SW 1271 (cell line): ENCODE measurements around the gene PRICKLE2.

Experiments
- DNase-seq, 2 experiments: peaks; one replicate each; lab custom pipeline; 2025; lab: John Stamatoyannopoulos, UW

Gene PRICKLE2

DNA sequence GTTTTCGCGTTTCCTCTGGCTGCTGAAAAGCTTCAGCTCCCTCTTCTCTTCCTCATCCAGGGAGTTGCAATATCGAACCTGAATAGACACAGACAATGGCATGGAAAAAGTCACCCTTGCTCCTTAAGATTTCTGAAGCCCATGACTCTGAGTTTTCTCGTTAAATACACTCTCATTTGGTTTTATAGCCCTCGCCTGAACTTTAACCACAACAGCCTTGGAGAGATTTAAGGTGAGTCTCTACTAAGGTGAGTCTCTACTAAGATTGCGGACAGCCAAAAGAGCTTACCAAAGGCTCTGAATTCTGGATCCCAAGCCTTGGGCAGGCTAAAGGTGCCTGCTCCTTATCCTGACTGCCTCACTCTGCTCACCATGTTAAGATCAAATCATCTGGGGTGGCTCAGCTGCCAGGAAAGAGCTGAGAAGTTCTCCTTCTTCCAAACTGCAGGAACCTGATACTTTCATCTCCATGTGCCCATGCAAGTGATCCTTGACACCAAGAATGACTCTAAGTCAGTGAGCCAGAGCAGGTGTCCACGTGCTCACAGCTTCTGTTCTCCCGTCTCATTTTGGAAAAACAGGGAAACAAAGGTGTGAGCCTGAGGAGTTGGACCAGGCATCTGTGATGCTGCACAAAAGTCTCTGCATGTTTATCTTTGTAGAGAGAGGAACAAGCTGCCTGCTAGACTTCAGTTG is 65.1 kb downstream of the PRICKLE2 start:
- no peak for DNase-seq

DNA sequence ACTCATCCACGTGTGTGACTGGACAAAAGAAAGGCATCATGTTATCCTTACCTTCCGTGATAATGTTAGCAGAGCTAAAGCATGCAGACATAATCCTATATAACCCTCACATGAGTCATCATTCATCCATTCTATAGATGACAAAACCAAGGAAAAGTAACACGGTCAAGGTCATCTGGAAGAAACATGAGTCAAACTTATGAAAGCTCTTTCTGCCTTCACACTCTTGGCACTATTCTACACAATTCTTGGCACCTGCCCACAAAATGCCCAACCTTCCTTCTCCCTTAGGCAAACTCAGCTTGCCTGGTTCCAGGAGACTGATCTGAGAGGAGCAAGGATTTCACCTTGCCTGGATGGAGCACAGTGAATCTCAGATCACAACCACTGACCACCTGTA is 66.9 kb downstream of the PRICKLE2 start:
- DNase-seq, result no peak

DNA sequence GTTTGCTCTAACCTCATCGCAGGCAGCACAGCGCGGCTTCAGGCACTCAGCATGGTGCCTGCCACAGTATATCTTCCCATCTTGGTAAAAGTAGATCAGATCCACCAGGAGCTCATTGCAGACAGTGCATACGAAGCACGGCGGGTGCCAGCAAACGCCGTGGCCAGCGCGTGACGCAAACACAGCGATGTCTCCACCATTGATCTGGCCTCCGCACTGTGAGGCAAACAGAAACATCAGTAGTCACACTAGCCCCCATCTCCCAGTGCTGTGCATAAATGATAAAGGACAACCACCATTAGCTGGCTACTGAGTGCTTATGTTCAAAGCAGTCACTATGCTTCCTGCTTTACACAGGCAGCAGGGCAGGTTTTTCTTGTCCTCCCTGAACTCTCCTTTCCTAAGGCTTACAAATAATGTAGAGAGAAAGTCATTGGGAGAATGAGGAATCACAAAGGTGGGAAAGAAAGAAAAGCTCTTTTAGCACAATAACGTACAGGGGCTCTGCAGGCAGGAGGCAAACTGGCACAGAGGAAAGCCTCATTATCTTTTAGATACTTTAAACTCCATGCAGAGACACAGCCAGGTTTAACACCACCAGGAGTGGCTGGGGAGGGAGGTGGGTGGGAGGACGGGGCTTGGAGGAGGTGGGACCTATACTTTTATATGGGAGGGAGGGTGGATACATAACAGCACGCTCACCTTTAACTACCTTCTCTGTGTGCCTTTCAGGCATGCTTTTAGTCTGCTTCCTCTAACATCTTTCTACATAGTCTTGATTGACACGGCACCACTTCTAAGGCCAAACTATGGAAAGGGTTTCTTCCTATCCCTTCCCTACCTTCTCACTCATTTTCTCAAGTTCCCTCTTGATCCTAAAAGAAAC is 67.9 kb downstream of the PRICKLE2 start:
- no peak for DNase-seq

DNA sequence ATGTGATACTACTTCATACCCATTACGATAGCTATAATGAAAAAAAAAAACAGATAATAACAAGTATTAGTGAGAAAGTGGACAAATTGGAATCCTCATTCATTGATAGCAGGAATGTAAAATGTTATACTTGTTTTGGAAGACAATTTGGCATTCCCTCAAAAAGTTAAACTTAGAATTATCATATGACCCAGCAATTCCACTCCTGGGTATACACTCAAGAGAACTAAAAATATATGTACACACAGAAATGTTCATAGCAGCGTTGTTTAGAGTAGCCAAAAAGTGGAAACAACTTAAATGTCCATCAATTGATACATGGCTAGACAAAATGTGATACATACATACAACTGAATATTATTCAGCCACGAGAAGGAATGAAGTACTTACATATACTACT is 69.9 kb downstream of the PRICKLE2 start:
- DNase-seq, result no peak

DNA sequence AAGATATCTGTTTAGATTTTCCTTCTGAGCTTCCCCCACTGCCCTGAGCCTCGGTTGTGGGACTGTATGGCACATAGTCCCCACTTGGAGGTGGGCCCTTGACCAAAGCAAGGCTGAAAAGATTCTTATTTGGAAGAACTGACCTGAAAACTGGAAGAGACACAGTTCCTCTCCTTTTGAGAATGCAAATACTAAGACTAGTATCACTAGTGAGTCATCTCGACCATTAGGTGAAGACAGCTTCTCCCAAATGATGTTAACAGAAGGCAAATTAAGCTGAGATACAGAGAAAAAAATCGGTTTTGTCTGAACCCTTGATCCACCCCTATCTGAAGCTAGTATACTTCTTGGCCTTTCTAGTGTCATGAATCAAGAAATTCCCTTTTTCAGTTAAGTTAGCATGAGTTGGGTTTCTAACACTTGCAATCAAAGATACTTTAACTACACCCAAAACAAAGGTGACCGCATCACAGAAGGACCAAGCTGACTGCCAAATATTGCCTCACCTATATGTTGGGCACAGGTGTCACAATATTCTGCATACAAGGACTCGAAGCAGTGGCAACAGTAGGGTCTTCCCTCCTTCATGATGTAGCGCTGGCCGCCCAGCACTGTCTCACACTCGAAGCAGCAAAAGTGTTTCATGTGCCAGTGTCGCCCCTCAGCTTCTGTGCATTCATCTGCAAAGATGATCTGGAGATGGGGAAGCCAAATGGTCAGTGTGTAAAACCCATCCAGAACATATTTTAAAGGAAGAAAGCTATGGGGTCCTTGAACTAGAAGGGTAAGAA is 72.4 kb downstream of the PRICKLE2 start:
- no peak for DNase-seq

DNA sequence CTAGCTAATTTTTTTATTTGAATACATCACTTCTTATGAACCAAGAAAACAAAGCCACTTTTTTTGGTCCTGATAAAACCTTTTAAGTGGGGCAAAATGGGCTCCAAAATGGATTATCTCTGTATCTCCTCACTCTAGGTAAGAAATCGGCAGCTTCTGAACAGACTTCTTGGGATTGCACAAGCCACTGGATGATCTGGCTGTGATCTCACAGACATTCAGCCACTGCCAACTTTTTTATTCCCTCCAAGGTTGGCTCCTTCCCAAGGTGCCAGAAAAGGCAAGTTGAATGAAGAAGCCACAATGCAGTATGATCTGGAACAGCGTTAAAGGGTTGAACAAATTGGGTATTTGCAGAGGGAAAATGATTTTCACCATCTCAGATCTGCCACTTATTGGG is 73.2 kb downstream of the PRICKLE2 start:
- DNase-seq, result no peak

DNA sequence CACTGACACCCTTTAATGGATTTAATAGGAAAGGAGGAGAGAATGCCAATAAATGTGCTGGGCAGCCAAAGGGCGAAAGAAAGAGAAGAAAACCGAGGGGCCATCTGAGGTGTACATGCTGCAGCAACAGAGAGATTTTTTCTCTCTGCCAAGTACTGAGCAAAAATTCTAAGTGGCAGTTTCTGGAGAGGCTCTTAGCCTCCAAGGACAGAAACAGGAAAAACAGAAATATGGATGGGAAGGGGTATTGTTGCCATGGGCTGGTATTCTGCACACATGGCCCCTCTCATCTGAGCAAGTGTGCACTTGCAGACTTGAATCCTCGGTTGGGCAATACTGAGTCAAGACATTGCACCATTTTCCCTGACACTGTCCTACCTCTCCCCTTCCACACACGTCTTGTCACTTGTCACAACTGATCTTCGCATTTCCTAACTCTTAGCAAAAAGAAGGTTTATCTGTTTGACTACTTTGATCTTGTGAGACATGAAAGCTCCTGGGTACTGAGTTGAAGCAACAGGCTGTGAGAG is 73.9 kb downstream of the PRICKLE2 start:
- DNase-seq, result no peak

DNA sequence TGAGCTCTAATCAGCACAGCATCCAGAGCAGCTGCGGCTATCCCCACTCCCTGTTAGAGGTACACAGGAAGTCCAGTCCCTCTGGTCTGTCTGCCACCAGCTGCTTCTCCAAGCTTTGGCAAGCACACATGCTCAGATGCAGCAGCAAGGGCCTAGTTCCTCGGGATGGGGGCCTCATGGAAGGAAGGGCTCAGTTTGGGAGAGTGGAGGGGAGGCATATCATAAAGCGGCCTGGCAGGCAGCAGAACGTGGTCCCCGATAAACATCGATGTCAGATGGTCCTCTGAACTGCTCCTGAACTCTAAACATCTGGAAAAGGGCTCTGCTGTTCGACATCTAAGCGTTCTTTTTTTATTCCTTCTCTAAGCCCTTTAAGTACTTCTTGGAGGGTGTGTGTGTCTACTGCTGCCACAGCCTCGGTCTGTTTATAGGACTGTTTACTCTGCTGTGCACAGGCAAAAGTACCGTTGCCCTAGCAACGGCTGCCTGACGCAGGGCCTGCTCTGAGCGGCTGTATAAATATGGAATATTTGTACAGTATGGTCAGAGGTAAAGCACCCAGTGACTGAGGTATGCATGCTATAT is 74.6 kb downstream of the PRICKLE2 start:
- DNase-seq, result no peak

DNA sequence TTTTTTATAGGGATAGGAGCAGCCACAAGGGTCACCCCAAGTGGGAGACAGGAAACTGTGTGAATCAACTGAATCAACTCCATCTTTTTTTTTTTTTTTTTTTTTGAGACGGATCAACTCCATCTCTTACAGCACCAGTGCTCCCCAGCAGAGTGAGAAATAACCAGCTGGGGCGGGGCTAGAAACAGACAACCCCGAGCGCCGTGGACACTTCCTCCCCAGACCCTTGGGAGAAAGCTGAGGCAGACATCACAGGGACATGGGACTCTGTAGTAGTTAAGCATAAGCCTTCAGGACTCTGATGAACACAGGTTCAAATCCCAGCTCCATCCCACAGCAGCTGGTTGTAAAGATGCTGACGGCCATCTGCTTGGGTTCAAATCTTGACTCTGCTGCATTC is 75.4 kb downstream of the PRICKLE2 start:
- DNase-seq, result no peak

DNA sequence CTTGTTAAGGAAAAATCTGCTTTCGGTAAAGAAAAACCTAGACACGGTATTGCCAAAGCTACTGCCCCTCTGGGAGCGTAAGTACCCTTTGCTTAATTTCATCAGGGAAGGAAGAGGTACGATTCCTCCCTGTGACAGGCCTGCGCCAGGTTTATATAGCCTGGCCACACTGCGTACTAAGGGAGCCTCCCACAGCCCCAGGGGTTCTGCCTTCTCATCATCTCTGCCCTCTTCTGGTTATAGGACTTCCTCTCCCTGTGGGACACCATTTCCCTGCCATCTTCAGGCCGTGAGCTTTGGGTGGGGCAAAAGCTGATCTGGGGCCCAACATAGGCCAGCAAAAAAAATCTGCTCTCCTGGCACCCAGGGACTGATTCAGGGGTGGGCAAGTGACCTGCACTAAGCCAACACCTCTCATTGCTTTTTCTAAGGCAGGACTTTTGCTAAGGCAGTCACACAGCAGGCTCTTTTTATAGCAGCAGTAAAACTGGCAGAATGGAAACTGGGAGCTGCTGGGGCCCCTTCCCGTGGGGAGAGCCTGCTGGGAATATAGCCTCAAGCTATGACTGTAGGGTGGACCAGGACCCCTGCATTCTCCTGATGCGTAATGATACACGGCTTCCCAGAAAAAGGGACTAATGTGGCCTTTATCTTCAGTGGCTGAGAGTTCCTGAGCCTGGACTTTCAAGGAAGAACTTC is 76.2 kb downstream of the PRICKLE2 start:
- DNase-seq, result no peak

DNA sequence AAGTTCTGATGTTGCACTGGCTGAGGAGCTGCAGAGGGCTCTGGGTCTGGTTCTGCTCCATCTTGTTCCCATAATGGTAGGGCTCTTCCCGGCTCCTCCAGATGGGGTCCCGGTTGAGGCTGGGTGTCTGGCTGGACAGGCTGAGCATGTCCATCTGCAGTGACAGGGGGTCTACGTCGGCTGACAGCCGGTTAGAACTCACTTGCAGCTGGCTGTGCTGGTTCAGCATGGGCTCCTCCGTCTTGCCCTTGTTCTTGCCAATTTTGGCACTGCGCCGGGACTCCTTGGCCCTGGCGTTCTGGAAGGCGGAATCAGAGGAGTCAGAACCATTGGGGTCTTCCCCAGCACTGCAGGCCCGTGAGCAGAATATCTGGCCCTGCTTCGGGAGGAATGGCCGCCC is 78.1 kb downstream of the PRICKLE2 start:
- no peak for DNase-seq

DNA sequence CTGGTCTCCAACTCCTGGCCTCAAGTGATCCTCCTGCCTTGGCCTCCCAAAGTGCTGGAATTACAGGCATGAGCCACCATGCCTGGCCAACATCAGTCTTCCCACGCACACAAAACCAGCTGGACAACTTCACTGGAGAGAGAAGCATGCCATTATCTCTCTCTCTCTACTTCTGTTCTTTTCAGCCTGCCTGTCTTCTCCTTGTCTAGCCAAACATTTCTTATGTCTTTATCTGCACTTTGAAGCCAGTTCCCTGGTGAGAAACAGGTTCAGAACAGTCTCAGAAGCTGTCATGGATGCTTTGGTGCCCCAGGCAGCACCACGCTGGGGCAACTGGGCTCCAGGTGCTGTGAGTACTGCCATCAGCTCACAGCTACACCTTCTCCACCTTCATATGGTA is 79.8 kb downstream of the PRICKLE2 start:
- DNase-seq, result no peak

DNA sequence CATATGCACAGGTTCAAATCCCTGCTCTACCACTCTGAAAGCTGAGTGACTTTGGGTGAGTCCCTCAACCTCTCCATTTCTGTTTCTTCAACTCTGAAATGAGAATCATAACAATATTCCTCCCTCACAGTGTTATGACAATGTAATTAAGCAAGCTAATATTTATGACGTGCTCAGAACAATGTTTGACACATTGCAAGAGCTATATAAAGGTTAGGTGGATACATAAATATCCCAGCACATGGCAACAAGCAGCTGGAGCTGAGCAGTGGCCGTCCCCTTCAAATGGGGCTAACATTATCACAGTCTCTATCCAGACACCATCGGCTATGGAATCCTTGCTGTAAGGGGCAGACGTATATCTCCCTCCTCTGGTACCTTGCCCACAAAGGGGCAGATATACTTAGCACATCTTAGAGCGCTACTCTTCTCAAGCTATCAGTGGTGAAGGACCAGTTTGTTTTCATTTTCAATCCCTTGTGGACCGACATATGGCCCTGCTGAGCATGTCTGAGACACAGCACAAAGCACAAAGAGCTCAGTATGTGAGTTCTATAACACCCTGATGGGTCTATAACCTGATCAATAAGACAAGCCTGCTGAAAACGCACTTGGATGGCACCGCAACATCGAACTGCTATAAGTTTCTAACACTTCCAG is 80.9 kb downstream of the PRICKLE2 start:
- DNase-seq, result no peak

DNA sequence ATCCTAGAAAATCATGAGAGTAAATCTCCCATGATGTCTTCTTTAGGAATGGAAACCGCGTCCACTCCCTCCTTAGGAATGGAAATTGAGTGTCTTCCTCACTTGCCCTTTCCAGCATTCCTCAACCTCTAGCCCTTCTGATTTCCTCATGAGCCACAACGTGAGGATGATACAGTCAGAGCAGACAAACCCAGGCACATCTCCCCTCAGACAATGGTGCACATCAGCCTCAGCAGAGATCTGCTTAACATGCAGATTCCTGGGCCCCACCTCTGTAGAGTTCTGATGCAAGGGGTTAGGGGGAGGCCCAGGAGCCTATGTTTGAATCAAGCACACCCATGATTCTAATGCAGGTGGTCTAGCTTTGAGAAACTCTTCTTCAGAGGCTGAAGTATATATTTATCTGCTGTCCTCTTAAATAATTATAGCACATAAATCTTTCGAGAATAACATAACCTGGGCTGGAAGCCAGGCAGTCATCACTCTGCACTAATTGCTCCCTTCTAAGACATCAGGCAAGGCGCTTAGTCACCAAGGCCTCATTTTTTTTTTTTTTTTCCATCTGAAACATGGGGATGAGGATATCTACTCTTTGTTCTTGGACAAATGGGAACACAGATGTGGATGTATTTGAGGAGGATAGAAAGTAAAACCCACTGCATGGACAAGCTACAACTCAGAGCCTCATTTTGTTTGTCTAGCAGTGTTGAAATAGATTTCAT is 81.7 kb downstream of the PRICKLE2 start:
- no peak for DNase-seq

DNA sequence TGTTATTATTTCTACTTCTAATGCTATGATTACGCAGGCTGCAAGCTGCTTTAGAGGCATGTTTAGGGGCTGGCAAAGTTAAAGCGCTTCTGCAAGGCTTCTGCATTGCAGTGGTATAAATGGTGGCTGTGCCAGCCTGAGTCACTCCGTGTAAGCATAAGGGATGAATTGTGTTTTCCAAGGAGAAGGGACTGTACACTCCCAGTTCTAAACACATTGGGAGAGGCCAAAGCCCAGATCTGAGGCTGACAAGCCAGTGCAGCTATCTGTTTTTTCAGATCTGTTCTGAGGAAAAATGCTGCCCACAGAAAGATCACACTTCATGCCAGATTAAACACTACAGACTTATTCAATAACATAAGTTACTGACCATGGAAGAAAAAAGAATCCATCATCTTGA is 83.8 kb downstream of the PRICKLE2 start:
- no peak for DNase-seq

DNA sequence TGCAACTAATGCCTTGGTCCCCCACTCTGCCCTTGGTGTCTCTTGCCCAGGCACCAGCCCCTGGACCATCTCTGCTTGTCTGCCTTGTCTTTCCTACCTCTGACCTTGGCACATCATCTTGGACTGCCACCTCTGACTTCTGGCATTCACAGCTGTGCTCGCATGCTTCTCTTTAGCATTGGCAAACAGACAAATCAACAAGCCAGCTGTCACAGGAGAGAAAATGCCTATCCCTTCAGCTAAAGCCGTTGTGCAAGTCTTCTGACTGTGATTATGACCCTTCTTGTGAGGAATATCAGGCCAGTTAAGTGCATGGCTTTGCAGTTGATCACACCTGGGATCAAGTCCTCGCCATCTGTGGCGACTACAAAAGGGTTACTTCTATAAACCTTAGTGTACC is 84.6 kb downstream of the PRICKLE2 start:
- DNase-seq, result no peak

DNA sequence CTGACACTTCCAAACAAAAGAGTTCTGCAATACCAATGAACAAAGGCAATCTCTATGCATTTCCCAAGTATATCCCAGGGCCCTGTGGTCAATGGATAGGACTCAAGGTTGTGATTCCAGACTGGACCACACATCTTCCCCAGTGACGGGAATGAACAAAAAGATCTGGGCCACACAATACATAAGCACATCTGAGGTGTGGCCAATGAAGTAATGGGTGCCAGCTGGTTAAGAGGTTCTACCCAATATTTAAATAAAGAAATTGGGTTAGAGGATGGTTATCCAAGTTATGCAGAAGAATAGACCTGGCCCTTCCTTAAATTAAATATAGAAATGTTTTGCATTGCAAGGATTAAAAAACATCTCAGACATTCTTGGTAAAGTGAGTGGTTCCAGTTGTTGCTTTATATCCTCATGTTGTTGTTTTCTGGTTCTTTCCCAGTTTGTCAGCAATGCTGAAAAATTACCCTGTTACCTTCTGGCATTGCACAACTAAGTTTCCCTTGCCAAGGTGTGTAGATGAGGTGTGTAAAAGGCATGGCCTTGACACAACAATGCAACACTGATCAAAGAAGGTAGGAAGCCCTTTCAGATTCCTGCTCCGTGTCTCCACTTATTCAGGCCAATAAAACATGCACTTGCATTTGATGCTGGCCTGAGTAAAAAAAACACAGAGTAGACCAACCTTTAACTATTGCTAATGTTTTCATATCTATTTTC is 86.5 kb downstream of the PRICKLE2 start:
- DNase-seq, result no peak

DNA sequence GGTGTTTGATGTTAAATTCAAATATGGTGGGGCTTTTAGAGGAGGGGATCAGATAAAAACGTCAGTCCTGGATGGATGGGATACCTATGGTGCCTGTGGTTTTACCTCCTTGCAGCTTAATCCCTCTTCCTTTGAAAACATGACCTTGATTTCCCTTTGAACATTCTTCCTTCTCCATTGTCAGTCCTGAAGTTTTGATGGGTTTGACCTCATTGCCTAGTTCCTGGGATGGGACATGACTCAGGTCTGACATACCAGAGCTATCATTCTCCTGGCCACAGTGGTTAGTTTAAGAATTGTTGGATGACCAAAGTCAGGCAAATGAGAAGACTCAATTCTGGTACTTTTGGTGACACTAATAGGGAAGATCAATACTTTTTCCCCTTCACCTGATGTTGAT is 87.2 kb downstream of the PRICKLE2 start:
- DNase-seq, result no peak

DNA sequence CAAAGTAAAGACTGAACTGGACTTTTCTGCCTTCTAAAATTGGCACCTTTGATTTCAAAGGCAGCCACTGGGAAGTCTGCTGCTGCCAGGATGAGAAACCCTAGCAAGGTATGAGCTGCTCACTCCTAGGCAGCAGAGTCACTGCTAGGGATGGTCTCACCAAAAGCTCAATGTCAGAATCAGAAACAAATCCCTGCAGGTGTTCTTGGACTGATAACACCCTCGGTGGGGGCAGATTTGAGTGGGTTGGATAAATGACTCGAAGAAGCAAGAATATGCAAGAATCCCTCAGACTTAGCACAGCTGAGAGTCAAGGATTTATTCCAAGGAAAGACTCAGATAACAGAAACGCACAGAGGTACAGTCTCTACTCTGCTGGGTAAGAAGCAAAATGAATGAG is 90.4 kb downstream of the PRICKLE2 start:
- DNase-seq, result no peak

DNA sequence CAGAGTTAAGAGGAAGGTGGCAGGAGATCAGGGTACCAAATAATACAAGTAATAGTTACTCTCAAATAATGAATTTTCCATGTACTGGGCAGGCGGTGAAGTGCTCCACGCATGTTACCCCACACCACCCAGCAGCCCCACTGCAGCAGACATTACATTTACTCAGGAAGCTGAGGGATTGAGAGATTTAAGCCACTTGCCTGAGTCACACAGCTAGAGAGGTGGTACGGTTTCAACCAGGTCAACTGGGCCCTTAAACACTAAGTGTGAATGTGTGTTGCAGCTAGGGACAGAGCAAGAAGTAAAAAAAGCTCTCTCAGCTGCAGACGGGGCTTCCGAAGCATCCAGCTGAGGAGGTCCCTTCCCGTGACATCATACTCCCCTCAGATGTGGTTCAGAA is 91.3 kb downstream of the PRICKLE2 start:
- no peak for DNase-seq
